ENCODE measurements around the gene WASHC2A. TPM values are rescaled to one million over a fixed set of nuclear protein-coding genes. Genes with fewer than 3 reads are reported as not detected.
"Not testable (repeated sequence)": the region's sequence is repeated elsewhere in the genome, so short reads cannot be mapped to it uniquely, and the experiment has no call there.

The WASHC2A gene
- polyA plus RNA-seq, 6 donors from 2014 or later, result 15.3 to 36.2 (median 20.6) TPM

DNA sequence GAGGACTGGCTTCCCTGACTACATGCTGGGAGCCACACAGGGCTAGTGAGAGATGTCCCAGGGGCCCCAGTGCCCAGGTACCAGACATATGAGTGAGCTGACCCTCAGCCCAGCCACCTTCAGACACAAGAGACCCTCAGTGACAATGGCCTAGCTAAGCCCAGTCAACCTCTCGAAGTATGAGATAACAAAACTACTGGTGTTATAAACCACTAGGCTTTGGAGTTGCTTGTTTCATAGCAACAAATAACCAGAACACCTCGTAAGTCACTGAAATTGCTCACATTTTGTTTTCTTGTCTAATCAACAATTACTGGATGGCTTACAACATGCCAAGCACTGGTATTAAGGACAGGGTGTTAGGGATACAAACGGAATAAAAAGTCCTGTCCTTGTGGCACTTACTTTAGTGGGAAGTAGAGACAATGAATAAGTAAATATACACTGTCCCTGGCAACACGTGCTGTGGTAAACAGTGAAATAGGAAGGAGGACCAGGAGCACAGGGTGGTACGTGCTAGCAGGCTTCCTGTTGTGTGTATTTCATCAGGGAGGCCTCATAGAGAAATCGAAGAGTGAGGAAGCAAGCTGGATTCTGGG is 14.9 kb upstream of the WASHC2A start:
- not testable (repeated sequence) for H3K9me3 Mint-ChIP-seq; H3K27ac Mint-ChIP-seq; H3K27me3 Mint-ChIP-seq; ATAC-seq (ENCODE audit: low read depth in 2 of 2); H3K36me3 Mint-ChIP-seq; H3K4me3 Mint-ChIP-seq; DNase-seq; H3K4me1 Mint-ChIP-seq

DNA sequence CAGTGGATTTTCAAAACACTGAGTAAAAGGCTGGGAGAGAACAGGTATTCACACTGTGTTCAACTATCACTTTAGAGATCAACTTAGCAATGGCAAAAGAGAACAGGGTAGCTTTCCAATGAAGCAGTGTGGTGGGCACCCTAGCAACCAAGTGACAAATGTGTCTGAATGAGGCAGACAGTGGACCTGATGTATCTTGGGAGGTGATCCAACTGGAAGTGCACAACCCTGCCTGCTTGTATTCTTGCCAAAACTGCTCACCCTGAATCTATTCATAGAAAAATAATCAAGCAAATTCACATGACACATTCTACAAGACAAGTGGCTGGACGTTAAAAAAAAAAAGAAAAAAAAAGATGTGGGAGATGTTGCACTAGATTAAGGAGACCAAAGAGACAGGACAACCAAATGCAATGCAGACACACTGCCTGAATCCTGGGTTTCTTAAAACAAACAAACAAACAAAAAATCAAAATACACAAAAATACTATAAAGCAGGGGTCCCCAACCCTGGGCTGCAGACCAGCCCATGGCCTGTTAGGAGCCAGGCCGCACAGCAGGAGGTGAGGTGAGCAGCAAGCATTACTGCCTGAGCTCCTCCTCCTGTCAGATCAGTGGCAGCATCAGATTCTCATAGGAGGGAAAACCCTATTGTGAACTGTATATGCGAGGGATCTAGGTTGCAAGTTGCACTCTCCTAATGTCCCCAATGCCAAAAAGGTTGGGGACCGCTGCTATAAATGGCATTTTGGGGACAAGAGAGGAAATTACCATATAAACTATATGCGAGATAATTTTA is 12.1 kb upstream of the WASHC2A start:
- H3K4me3 Mint-ChIP-seq; H3K27me3 Mint-ChIP-seq; H3K4me1 Mint-ChIP-seq; DNase-seq; H3K27ac Mint-ChIP-seq; H3K9me3 Mint-ChIP-seq; H3K36me3 Mint-ChIP-seq; ATAC-seq (ENCODE audit: low read depth in 2 of 2): not testable (repeated sequence)

- DNase-seq; H3K27ac Mint-ChIP-seq; H3K27me3 Mint-ChIP-seq; H3K4me3 Mint-ChIP-seq; H3K9me3 Mint-ChIP-seq; H3K4me1 Mint-ChIP-seq; H3K36me3 Mint-ChIP-seq; ATAC-seq (ENCODE audit: low read depth in 2 of 2): not testable (repeated sequence)
Observed at GRCh38 chr10:50056654-50057053, 11.1 kb upstream of the WASHC2A start.

GRCh38 chr10:50058727-50059126 is 9.0 kb upstream of the WASHC2A start:
- H3K4me3 Mint-ChIP-seq; ATAC-seq (ENCODE audit: low read depth in 2 of 2); H3K4me1 Mint-ChIP-seq; H3K36me3 Mint-ChIP-seq; H3K27me3 Mint-ChIP-seq; H3K9me3 Mint-ChIP-seq; DNase-seq: not testable (repeated sequence)
- peak overlapping the region in 1 of 6 donors; percentile 39 for H3K27ac Mint-ChIP-seq

GRCh38 chr10:50059946-50060345 is 7.8 kb upstream of the WASHC2A start:
- ATAC-seq (ENCODE audit: low read depth in 2 of 2); H3K4me1 Mint-ChIP-seq; H3K36me3 Mint-ChIP-seq; H3K27me3 Mint-ChIP-seq; H3K9me3 Mint-ChIP-seq; H3K27ac Mint-ChIP-seq; DNase-seq; H3K4me3 Mint-ChIP-seq: not testable (repeated sequence)

DNA sequence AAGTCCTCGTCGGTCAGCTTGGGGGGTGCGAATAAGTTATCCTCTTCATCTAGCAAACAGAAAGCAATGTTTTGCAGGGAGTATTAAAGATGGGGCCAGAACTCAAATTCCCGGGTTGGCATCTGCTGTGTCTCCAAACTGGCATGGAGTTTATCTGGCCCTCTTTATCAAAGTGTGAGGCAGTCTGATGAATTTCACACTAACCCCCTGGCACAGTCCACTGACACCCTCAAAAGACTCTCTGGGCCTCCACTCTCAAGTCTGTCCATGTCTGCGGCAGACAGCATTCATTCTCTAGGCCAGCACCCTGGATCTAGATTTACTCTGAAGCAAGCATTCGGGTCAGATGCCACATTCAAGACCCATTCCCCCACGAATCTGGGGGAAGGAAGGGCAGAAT is 6.2 kb upstream of the WASHC2A start:
- ATAC-seq (ENCODE audit: low read depth in 2 of 2); H3K4me1 Mint-ChIP-seq; H3K27ac Mint-ChIP-seq; H3K27me3 Mint-ChIP-seq; H3K9me3 Mint-ChIP-seq; H3K4me3 Mint-ChIP-seq; DNase-seq; H3K36me3 Mint-ChIP-seq: not testable (repeated sequence)

- Mint-ChIP-seq H3K4me3 (no peak overlapping the region), H3K4me1 (peaks cover 0 to 5% (median 5%) of the 10 kb centered on the region in 3 donors), H3K36me3 (no peaks in the 10 kb centered on the region), H3K27ac (no peak overlapping the region), H3K9me3 (no peaks in the 10 kb centered on the region), H3K27me3 (peaks cover 0 to 5% (median 0%) of the 10 kb centered on the region in 3 donors)
- DNase-seq, result no peak
- no peak for ATAC-seq (ENCODE audit: low read depth in 2 of 2)
Observed at GRCh38 chr10:50063100-50063499, 4.7 kb upstream of the WASHC2A start.

DNA sequence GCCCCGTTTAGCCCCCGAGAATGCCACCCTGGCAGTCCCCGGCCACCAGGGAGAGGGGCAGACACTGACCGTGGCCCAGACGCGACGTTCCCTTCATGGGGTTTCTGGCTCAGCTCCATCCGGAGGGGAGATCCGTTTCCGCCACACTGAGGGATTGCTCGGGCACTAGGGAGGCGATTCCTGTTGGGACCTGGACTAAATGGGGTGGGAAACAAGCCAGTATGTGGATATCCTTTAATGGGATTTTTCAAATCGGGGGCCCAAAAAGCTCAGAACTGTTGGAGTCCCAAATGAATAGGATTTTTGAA is 552 bp downstream of the WASHC2A start:
- H3K36me3 Mint-ChIP-seq; DNase-seq; H3K27me3 Mint-ChIP-seq; H3K4me1 Mint-ChIP-seq; ATAC-seq (ENCODE audit: low read depth in 2 of 2); H3K9me3 Mint-ChIP-seq: not testable (repeated sequence)
- Mint-ChIP-seq H3K27ac (peak overlapping the region in 5 of 6 donors; percentile 7 to 91 (median 24)), H3K4me3 (peak overlapping the region; percentile 63 to 92 (median 82))

DNA sequence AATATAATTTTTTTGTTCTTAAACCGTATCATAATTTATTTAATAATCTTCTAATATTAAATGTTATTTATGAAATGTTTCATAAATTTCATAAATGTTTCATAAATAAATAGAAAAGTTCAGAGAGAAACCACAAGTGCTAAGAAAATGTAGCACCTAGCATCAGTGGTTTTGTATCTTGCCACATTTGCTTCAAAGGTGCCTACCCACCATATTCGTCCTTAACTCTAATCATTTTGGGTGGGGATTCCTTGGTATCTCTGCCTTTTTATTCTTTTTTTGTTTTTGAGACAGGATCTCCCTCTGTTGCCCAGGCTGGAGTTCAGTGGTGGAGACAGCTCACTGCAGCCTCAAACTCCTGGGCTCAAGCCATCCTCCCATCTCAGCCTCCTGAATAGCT is 7.4 kb downstream of the WASHC2A start:
- not testable (repeated sequence) for H3K4me3 Mint-ChIP-seq; ATAC-seq (ENCODE audit: low read depth in 2 of 2); H3K9me3 Mint-ChIP-seq; H3K27me3 Mint-ChIP-seq; H3K4me1 Mint-ChIP-seq; H3K27ac Mint-ChIP-seq; H3K36me3 Mint-ChIP-seq; DNase-seq

DNA sequence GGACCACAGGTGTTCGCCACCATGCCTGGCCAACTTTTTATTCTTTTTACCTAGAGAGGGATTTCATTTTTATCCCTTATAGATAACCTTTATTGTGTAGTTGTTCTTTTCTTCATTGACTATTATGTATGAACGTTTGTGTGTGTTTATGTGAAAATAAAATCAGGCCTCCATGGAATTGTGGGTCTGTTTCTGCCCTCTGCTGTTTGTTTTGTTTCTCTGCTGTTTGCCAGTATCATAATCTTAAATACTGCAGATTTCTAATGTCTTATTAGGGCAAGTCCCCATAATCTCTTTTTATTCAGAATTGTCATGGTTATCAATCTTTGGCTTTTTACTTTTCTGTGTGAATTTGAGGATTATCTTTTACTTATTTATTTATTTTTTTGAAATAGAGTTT is 7.8 kb downstream of the WASHC2A start:
- H3K9me3 Mint-ChIP-seq; H3K4me3 Mint-ChIP-seq; H3K4me1 Mint-ChIP-seq; ATAC-seq (ENCODE audit: low read depth in 2 of 2); DNase-seq; H3K27me3 Mint-ChIP-seq; H3K36me3 Mint-ChIP-seq; H3K27ac Mint-ChIP-seq: not testable (repeated sequence)

DNA sequence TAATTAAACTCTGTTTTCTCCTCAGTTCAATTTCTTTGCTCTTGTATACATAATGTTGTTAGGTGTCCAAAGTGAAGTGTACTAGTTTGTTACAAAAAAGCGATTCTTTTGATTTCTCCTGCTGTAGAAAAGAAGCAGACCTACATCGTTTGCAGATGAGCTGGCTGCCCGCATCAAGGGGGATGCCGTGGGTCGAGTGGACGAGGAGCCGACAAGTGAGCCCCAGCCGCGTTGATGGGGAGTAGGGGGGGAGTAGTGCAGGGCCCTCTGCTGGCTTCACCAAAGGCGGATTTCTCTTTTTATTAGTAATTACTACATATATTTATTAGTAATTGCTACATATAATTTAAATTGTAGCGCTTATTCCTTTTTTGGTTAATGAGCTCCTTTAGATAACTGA is 23.6 kb downstream of the WASHC2A start:
- DNase-seq; H3K4me3 Mint-ChIP-seq; H3K36me3 Mint-ChIP-seq; H3K27ac Mint-ChIP-seq; ATAC-seq (ENCODE audit: low read depth in 2 of 2); H3K27me3 Mint-ChIP-seq; H3K4me1 Mint-ChIP-seq; H3K9me3 Mint-ChIP-seq: not testable (repeated sequence)

- H3K27me3 Mint-ChIP-seq; H3K4me1 Mint-ChIP-seq; H3K36me3 Mint-ChIP-seq; DNase-seq; H3K9me3 Mint-ChIP-seq; H3K27ac Mint-ChIP-seq; H3K4me3 Mint-ChIP-seq; ATAC-seq (ENCODE audit: low read depth in 2 of 2): not testable (repeated sequence)
Observed at GRCh38 chr10:50092928-50093327, 25.2 kb downstream of the WASHC2A start.

DNA sequence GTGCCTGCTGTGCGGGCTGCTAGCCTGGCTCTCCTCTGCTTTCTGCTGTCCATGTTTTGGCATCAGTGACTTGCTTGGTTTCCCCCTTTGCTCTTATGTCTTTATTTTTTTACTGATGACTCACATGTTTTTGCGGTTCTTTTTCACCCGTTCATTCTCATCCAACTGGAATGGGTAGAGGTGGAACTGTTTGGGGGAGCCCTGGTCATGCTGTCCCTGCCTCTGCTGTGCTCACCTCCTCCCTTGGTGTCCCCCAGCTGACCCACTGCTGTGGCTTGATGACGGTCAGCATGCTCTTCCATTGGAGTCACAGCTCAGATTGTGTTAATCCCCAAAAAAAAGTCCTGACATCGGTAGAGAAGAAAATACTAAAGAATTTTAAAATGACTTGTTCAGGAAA is 26.9 kb downstream of the WASHC2A start:
- ATAC-seq (ENCODE audit: low read depth in 2 of 2); H3K9me3 Mint-ChIP-seq; H3K4me1 Mint-ChIP-seq; H3K27me3 Mint-ChIP-seq; H3K27ac Mint-ChIP-seq; H3K36me3 Mint-ChIP-seq; H3K4me3 Mint-ChIP-seq; DNase-seq: not testable (repeated sequence)

DNA sequence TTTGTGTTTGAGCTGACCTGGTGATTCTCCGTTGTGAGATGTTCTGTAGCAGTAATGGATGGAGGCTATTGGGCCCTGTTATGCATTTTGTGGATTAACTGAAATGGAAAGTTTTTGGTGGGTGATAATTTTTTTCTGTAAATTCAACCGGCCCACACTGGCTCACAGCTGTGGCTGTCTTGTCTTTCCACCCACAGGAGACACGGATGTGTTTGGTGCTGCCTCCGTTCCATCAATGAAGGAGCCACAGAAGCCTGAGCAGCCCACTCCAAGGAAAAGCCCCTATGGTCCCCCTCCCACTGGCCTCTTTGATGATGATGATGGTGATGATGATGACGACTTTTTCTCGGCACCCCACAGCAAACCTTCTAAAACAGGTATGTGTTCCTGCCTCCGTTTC is 27.6 kb downstream of the WASHC2A start:
- not testable (repeated sequence) for H3K4me1 Mint-ChIP-seq; H3K36me3 Mint-ChIP-seq; H3K27me3 Mint-ChIP-seq; ATAC-seq (ENCODE audit: low read depth in 2 of 2); H3K27ac Mint-ChIP-seq; H3K4me3 Mint-ChIP-seq; H3K9me3 Mint-ChIP-seq; DNase-seq
